ENCODE data around the gene SLC49A4. TPM values are rescaled to one million over a fixed set of nuclear protein-coding genes. Genes with fewer than 3 reads are reported as not detected.
A peak's percentile ranks its signal among the peaks of the same experiment; 100 is the strongest.

SLC49A4 gene
- total and polyA plus RNA-seq, 4 donors: 14.1 to 23.0 (median 21.2) TPM

DNA sequence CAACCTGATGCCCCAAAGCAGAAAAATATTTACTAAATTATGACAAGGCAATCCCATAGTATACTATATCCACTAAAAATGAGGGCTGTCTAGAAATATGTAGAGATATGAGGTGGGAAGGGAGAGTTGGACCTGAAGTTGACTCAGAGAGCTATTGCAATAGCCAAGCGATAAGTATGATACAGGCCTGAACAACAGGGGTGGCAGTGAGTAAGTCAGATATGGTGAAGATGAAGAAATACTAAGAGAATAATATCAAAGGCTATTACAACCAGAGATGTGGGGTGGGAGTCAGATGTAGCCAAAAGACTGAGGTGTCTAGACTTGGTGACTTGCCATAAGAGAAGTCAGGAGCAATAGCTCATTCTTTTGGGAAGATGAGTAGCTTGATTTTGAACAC lies 10.4 kb upstream of the SLC49A4 start:
- no peaks in the 10 kb centered on the region for H3K9me3 ChIP-seq (ENCODE audit: control insufficient read depth, insufficient read depth, low read length)
- H3K4me3 ChIP-seq (ENCODE audit: low read depth, low read length): no peak overlapping the region
- H3K36me3 ChIP-seq (ENCODE audit: control insufficient read depth, insufficient read depth, low read length): no peaks in the 10 kb centered on the region
- 100% methylated on average over 1 of the region's 1 CpG for WGBS (ENCODE audit: insufficient coverage)
- no peak for DNase-seq (ENCODE audit: low read depth in 4 of 6, low spot score in 6 of 6)
- H3K27ac ChIP-seq (ENCODE audit: low read depth, low read length): no peak overlapping the region
- no peaks in the 10 kb centered on the region for H3K4me1 ChIP-seq (ENCODE audit: control insufficient read depth, insufficient read depth, low read length)
- H3K27me3 ChIP-seq (ENCODE audit: control insufficient read depth, insufficient read depth, low read length): no peaks in the 10 kb centered on the region

DNA sequence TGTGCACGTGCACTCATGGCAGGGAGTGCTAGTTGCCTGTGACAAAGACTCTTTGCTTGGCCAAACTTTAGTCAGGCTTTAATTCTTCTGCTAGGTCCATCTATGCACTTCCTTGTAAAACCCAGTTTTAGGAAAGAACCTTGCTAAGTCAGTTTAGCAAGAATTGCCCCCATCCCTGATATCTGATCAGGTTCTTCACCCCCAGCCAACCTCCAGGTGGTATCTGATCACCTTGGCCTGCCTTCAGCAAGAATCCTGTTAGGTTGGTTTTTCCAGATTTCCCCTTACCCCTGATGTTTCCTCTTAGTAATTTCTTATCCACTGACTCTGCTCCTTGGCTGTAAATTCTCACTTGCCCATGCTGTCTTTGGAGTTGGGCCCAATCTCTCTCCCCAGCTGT lies 9.6 kb upstream of the SLC49A4 start:
- Histone ChIP-seq H3K4me1 (ENCODE audit: control insufficient read depth, insufficient read depth, low read length) (no peaks in the 10 kb centered on the region), H3K27me3 (ENCODE audit: control insufficient read depth, insufficient read depth, low read length) (no peaks in the 10 kb centered on the region), H3K27ac (ENCODE audit: low read depth, low read length) (no peak overlapping the region), H3K9me3 (ENCODE audit: control insufficient read depth, insufficient read depth, low read length) (no peaks in the 10 kb centered on the region), H3K36me3 (ENCODE audit: control insufficient read depth, insufficient read depth, low read length) (no peaks in the 10 kb centered on the region), H3K4me3 (ENCODE audit: low read depth, low read length) (no peak overlapping the region)
- no CpG with 5 or more reads among the region's 1 CpG for WGBS (ENCODE audit: insufficient coverage)
- DNase-seq (ENCODE audit: low read depth in 4 of 6, low spot score in 6 of 6): no peak

DNA sequence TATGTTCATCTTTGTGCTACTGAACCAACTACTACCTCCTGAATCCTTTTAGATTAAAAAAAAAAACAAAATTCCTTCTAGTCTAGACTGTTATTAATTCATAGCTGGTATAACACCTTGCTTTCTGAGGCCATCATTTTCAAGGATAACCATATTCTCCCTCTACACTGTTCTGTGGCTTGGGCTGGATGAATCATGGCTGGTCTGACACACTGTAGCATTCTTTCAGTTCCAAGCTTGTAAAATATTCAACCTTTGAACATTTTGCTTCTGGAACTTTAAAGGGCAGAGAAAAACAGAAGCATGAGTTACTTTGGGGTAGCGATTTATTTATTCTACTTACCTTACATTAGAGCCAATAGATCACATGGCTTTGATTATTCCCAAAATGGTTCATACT lies 8.8 kb upstream of the SLC49A4 start:
- no peaks in the 10 kb centered on the region for H3K9me3 ChIP-seq (ENCODE audit: control insufficient read depth, insufficient read depth, low read length)
- no peaks in the 10 kb centered on the region for H3K36me3 ChIP-seq (ENCODE audit: control insufficient read depth, insufficient read depth, low read length)
- DNase-seq (ENCODE audit: low read depth in 4 of 6, low spot score in 6 of 6): no peak
- no CpG with 5 or more reads among the region's 1 CpG for WGBS (ENCODE audit: insufficient coverage)
- H3K27me3 ChIP-seq (ENCODE audit: control insufficient read depth, insufficient read depth, low read length): no peaks in the 10 kb centered on the region
- H3K27ac ChIP-seq (ENCODE audit: low read depth, low read length): no peak overlapping the region
- no peak overlapping the region for H3K4me3 ChIP-seq (ENCODE audit: low read depth, low read length)
- no peaks in the 10 kb centered on the region for H3K4me1 ChIP-seq (ENCODE audit: control insufficient read depth, insufficient read depth, low read length)

DNA sequence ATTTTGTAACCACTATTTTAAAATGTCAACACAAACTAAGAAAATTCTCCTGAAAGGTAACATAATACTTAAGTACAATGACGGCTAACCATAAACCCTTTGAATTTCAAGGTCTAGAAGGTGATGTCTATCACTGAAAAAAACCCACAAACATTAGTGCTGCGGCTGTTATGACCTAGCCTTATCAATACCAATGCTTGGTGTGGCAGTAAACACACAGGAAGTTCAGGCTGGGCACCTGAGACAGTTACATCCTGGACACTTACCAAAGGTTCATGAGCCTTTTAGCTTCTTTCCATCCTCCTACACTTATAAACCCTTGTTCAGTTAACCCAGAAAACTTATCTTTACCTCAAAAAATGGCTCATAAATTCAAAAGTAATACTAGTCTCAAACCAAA lies 7.0 kb upstream of the SLC49A4 start:
- no peaks in the 10 kb centered on the region for H3K9me3 ChIP-seq (ENCODE audit: control insufficient read depth, insufficient read depth, low read length)
- WGBS (ENCODE audit: insufficient coverage): 91% methylated on average over 1 of the region's 2 CpGs
- no peak overlapping the region for H3K4me3 ChIP-seq (ENCODE audit: low read depth, low read length)
- H3K36me3 ChIP-seq (ENCODE audit: control insufficient read depth, insufficient read depth, low read length): no peaks in the 10 kb centered on the region
- H3K4me1 ChIP-seq (ENCODE audit: control insufficient read depth, insufficient read depth, low read length): no peaks in the 10 kb centered on the region
- no peak overlapping the region for H3K27ac ChIP-seq (ENCODE audit: low read depth, low read length)
- no peak for DNase-seq (ENCODE audit: low read depth in 4 of 6, low spot score in 6 of 6)
- no peaks in the 10 kb centered on the region for H3K27me3 ChIP-seq (ENCODE audit: control insufficient read depth, insufficient read depth, low read length)

DNA sequence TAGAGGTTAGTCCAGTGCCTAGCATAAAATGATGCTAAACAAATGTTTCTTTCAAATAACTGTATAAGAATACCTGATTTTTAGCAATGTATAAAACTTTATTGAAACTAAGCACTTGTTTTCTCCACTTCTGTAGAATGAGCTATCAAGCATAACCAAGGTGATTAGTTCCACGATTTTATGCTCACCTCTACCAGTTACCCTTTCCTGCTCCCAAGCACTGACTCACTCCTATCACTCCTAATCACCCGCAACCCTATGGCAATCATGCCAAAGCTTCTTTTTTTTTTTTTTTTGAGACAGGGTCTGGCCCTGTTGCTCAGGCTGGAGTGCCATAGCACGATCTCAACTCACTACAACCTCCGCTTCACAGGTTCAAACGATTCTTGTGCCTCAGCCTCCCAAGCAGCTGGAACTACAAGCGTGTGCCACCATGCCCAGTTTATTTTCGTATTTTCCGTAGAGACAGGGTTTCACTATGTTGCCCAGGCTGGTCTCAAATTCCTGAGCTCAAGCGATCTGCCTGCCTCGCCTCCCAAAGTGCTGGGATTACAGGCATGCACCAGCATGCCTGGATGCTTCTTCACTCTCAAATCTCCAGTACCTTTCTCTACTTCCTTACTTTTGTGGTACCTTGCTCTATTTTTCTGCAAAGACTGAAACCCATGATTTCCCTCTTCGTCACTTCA lies 5.1 kb upstream of the SLC49A4 start:
- 91% methylated on average over 11 of the region's 11 CpGs for WGBS (ENCODE audit: insufficient coverage)
- no peaks in the 10 kb centered on the region for H3K4me1 ChIP-seq (ENCODE audit: control insufficient read depth, insufficient read depth, low read length)
- H3K36me3 ChIP-seq (ENCODE audit: control insufficient read depth, insufficient read depth, low read length): no peaks in the 10 kb centered on the region
- H3K4me3 ChIP-seq (ENCODE audit: low read depth, low read length): no peak overlapping the region
- DNase-seq (ENCODE audit: low read depth in 4 of 6, low spot score in 6 of 6): no peak
- H3K27me3 ChIP-seq (ENCODE audit: control insufficient read depth, insufficient read depth, low read length): no peaks in the 10 kb centered on the region
- H3K27ac ChIP-seq (ENCODE audit: low read depth, low read length): no peak overlapping the region
- no peaks in the 10 kb centered on the region for H3K9me3 ChIP-seq (ENCODE audit: control insufficient read depth, insufficient read depth, low read length)

DNA sequence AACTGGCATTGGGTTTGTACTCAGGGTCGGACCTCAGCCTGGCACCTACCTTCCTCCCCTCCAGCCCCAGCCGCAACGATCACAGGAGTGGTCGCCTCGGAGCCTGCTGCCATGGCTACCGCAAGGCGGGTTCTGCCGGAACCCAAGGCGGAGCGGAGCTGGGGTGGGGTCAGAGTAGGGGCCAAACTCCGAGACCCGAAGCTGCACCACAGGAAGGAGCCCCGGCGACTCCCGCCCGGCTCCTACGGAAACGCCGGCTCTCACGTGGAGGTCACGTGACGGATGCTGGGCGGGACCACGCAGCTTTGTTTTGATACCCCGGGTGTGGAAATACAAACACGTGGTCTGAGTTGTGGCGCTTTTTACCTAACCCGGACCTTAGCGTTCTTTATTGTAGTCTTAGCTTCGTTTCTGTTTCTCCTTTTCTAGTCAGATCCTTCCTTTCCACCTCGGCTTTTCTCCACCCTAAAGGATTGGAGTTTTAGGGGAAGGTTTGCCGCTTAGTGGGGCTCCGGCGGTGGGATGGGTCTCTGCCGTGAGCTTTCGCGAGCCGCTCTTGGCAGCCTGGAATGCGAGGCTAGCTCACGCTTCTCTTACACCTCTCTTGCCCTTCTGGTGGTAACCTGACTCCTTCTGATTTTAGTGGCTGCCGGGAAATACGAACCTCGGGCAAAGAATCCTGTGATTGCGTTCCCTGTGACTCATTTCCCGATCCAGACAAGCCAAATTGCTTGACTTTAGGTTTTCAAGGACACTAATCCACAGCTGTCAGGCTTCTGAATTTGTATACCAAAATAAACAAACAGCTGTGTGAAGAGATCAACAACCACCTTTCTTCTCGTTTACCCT lies 1.1 kb upstream of the SLC49A4 start, which contains the start of gene HSPBAP1:
TSS of gene HSPBAP1 (minus strand) at position 264 of the 849 bp plus-strand sequence. CDS start at position 113, 151 bp downstream.
- Histone ChIP-seq H3K36me3 (ENCODE audit: control insufficient read depth, insufficient read depth, low read length) (no peaks in the 10 kb centered on the region), H3K4me1 (ENCODE audit: control insufficient read depth, insufficient read depth, low read length) (peaks cover 5% of the 10 kb centered on the region), H3K27ac (ENCODE audit: low read depth, low read length) (peak within 1 kb of the TSS; percentile 86), H3K27me3 (ENCODE audit: control insufficient read depth, insufficient read depth, low read length) (no peaks in the 10 kb centered on the region), H3K9me3 (ENCODE audit: control insufficient read depth, insufficient read depth, low read length) (no peaks in the 10 kb centered on the region), H3K4me3 (ENCODE audit: low read depth, low read length) (peak within 1 kb of the TSS; percentile 93)
- WGBS (ENCODE audit: insufficient coverage): under 1% methylated on average over 41 of the region's 46 CpGs
- DNase-seq (ENCODE audit: low read depth in 4 of 6, low spot score in 6 of 6): peak; percentile 78 to 97 (median 84)

DNA sequence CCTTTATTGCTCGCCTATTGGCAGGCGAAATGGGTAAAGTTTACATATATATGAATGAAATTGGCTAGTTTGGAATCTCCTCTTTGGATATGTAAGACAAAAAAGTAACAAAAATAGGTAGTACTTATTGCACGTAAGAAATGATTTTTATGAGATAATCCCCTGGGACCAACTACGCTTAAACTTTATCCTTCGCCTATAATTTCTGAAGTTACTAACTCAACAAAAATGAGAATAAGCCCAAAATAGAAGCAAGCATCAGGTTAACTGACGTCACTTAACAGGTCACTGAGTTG lies 438 bp upstream of the SLC49A4 start:
- Histone ChIP-seq H3K27me3 (ENCODE audit: control insufficient read depth, insufficient read depth, low read length) (no peaks in the 10 kb centered on the region), H3K36me3 (ENCODE audit: control insufficient read depth, insufficient read depth, low read length) (no peaks in the 10 kb centered on the region), H3K4me3 (ENCODE audit: low read depth, low read length) (peak overlapping the region; percentile 93), H3K9me3 (ENCODE audit: control insufficient read depth, insufficient read depth, low read length) (no peaks in the 10 kb centered on the region), H3K27ac (ENCODE audit: low read depth, low read length) (peak overlapping the region; percentile 86), H3K4me1 (ENCODE audit: control insufficient read depth, insufficient read depth, low read length) (peaks cover 5% of the 10 kb centered on the region)
- DNase-seq (ENCODE audit: low read depth in 4 of 6, low spot score in 6 of 6): peak in 2 of 6 donors; percentile 6 to 17
- 0% methylated on average over 1 of the region's 6 CpGs for WGBS (ENCODE audit: insufficient coverage)

DNA sequence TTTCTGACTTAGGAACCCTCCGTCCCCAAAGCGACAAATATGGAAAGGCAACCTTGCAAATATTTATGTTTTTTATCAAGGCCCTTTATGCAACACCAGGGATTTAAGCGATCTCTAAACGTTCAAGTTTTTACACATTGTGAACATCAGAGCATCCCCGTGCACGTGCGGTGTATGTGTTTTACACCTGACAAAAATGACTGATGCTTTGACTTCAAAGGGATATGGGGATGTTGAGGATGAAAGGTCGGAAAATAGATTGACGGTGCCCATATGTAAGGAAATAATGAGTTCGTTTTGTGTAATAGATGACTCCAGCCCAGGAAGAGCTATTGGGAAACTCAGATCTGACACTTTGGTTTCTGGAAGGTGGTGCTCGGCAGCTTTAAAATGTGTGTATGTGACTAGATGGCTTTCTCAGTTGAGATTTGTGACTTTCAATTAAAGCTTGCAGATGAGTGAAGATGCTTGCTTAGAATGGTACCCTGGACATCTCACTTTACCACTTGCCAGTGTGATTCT lies 866 bp downstream of the SLC49A4 start:
- Histone ChIP-seq H3K4me1 (ENCODE audit: control insufficient read depth, insufficient read depth, low read length) (peaks cover 5% of the 10 kb centered on the region), H3K36me3 (ENCODE audit: control insufficient read depth, insufficient read depth, low read length) (no peaks in the 10 kb centered on the region), H3K27ac (ENCODE audit: low read depth, low read length) (no peak overlapping the region), H3K4me3 (ENCODE audit: low read depth, low read length) (peak overlapping the region; percentile 93), H3K9me3 (ENCODE audit: control insufficient read depth, insufficient read depth, low read length) (no peaks in the 10 kb centered on the region), H3K27me3 (ENCODE audit: control insufficient read depth, insufficient read depth, low read length) (no peaks in the 10 kb centered on the region)
- 16% methylated on average over 7 of the region's 11 CpGs for WGBS (ENCODE audit: insufficient coverage)
- peak in 2 of 6 donors; percentile 6 to 44 for DNase-seq (ENCODE audit: low read depth in 4 of 6, low spot score in 6 of 6)

DNA sequence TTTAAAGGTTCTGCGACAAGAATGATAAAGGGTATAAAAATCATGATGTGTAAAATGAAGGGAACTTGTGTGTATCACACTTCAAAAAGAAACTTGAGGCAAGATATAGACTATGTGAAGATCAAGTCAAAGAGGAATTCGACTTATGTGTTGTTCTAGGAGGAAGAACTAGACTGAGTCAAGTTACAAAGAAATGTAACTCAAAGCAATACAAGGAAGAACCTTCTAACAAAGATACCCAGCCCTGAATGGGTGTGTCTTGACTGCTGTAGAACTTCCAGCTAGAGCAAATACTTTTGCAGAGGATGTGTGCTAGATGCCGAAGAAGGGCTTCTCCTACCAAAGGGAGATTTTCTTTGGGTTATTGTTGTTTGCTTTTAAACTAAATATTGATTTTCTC lies 2.4 kb downstream of the SLC49A4 start:
- no peak for DNase-seq (ENCODE audit: low read depth in 4 of 6, low spot score in 6 of 6)
- no peaks in the 10 kb centered on the region for H3K27me3 ChIP-seq (ENCODE audit: control insufficient read depth, insufficient read depth, low read length)
- no peaks in the 10 kb centered on the region for H3K36me3 ChIP-seq (ENCODE audit: control insufficient read depth, insufficient read depth, low read length)
- no peaks in the 10 kb centered on the region for H3K9me3 ChIP-seq (ENCODE audit: control insufficient read depth, insufficient read depth, low read length)
- no peak overlapping the region for H3K27ac ChIP-seq (ENCODE audit: low read depth, low read length)
- peaks cover 5% of the 10 kb centered on the region for H3K4me1 ChIP-seq (ENCODE audit: control insufficient read depth, insufficient read depth, low read length)
- no peak overlapping the region for H3K4me3 ChIP-seq (ENCODE audit: low read depth, low read length)
- whole genome bisulfite sequencing (ENCODE audit: insufficient coverage): 100% methylated on average over 1 of the region's 3 CpGs
